Tibial nerve (tissue), 4 donors: Measurements from ENCODE around the gene PCDHGB7. TPM values are rescaled to one million over a fixed set of nuclear protein-coding genes. Genes with fewer than 3 reads are reported as not detected.
"Not testable (repeated sequence)": the region's sequence is repeated elsewhere in the genome, so short reads cannot be mapped to it uniquely, and the experiment has no call there.

Experiments used
- DNase-seq, 2 donors: peaks; one replicate each; pipeline ENCODE4 v3.0.0-alpha.2; 2019; ENCODE audit warnings: low spot score in 2 of 2
- H3K27ac ChIP-seq, 4 donors: fragments of 200-600 bp; sonication (generic) in 3 of 4; one replicate each; pipeline ENCODE4 v1.5.1; 2017 to 2019; ENCODE audit warnings: mild to moderate bottlenecking in 1 of 4
- H3K27me3 ChIP-seq, 2 donors: fragments of 200-600 bp; sonication (generic) in 1 of 2; one replicate each; pipeline versions ENCODE4 v1.5.1 to v1.6.0; 2017 to 2019
- H3K36me3 ChIP-seq, 3 donors: fragments of 200-600 bp; sonication (generic); one replicate each; pipeline ENCODE4 v1.5.1; 2018 to 2019
- H3K4me1 ChIP-seq, 4 donors: fragments of 200-600 bp; sonication (generic) in 3 of 4; one replicate each; pipeline ENCODE4 v1.5.1; 2017 to 2019
- H3K4me3 ChIP-seq, 4 donors: fragments of 200-600 bp; sonication (generic) in 3 of 4; one replicate each; pipeline ENCODE4 v1.5.1; 2017 to 2019; ENCODE audit warnings: mild to moderate bottlenecking in 1 of 4, moderate library complexity in 1 of 4
- H3K9me3 ChIP-seq, 4 donors: fragments of 200-600 bp; sonication (generic) in 3 of 4; one replicate each; pipeline ENCODE4 v1.5.1; 2017 to 2019
- CTCF ChIP-seq, 5 experiments: fragments of 200-600 bp in 3 of 5; fragments of 450-650 bp in 2 of 5; sonication (generic) in 3 of 5; IDR thresholded peaks; one replicate each; pipeline ENCODE4 v1.5.1; 2016 to 2019; ENCODE audit warnings: antibody characterized with exemption in 5 of 5, mild to moderate bottlenecking in 3 of 5, moderate library complexity in 2 of 5
- EP300 ChIP-seq, 2 donors: sonication (generic); formaldehyde crosslinking; IDR thresholded peaks; one replicate each; pipeline ENCODE4 v1.6.1; 2017; ENCODE audit warnings: antibody characterized with exemption in 2 of 2, mild to moderate bottlenecking in 1 of 2
- POLR2A ChIP-seq, 2 donors: fragments of 450-650 bp; IDR thresholded peaks; one replicate each; pipeline ENCODE4 v1.6.1; 2017; ENCODE audit warnings: antibody characterized with exemption in 2 of 2, mild to moderate bottlenecking in 2 of 2, moderate library complexity in 2 of 2
- WGBS, 2 donors: methylation state at CpG; one replicate each; pipeline ENCODE4 v1.1.5; 2018; 5-methylcytosine and 5-hydroxymethylcytosine counted together
- total RNA-seq, 4 donors: library from RNA; depleted of rRNA; stranded (reverse); fragments of >200 nt; gene quantifications; one replicate each; pipeline ENCODE4 v1.1.0, GENCODE V29; 2016

The PCDHGB7 gene
- total RNA-seq, 4 donors from 2014 or later = 14.6 to 19.2 (median 18.0) TPM

- H3K4me1 ChIP-seq = no peaks in the 10 kb centered on the region
- TF ChIP-seq CTCF (IDR thresholded peaks at IDR 0.05) (no peak), EP300 (IDR thresholded peaks at IDR 0.05) (no peak), POLR2A (IDR thresholded peaks at IDR 0.05) (no peak)
- H3K27ac ChIP-seq = no peak overlapping the region
- H3K27me3 ChIP-seq = no peaks in the 10 kb centered on the region
- H3K4me3 ChIP-seq = no peak overlapping the region
- 44 to 47% methylated on average over 38 to 52 of the region's 53 CpGs for WGBS, 2 donors
- no peak for DNase-seq
- peaks cover 0 to 28% (median 0%) of the 10 kb centered on the region in 3 donors for H3K36me3 ChIP-seq
- H3K9me3 ChIP-seq = peaks cover 6 to 100% (median 59%) of the 10 kb centered on the region in 4 donors
Measured at GRCh38 chr5:141427783-141428426, 10.4 kb downstream of the PCDHGB7 start.

- H3K36me3 ChIP-seq = peaks cover 0 to 23% (median 0%) of the 10 kb centered on the region in 3 donors
- TF ChIP-seq POLR2A (IDR thresholded peaks at IDR 0.05) (no peak), CTCF (IDR thresholded peaks at IDR 0.05) (peak in 1 of 5 experiments; percentile 15), EP300 (IDR thresholded peaks at IDR 0.05) (no peak)
- peak in 1 of 2 donors; percentile 38 for DNase-seq
- H3K27ac ChIP-seq = no peak within 1 kb of the TSS
- H3K27me3 ChIP-seq = no peaks in the 10 kb centered on the region
- H3K4me1 ChIP-seq = no peaks in the 10 kb centered on the region
- peak within 1 kb of the TSS in 2 of 4 donors; percentile 15 to 41 for H3K4me3 ChIP-seq
- H3K9me3 ChIP-seq = peaks cover 6 to 100% (median 54%) of the 10 kb centered on the region in 4 donors
- WGBS, 2 donors = 15 to 23% methylated on average over 33 of the region's 33 CpGs
Measured at GRCh38 chr5:141430332-141431113, 13.0 kb downstream of the PCDHGB7 start, which contains the start of gene PCDHGA12. PCDHGA12 (plus strand) TSS chr5:141430507; CDS start chr5:141430760, 253 bp downstream.

- WGBS, 2 donors = 14 to 17% methylated on average over 19 to 37 of the region's 37 CpGs
- DNase-seq = no peak
- Histone ChIP-seq H3K36me3 (peaks cover 0 to 17% (median 0%) of the 10 kb centered on the region in 3 donors), H3K27me3 (no peaks in the 10 kb centered on the region), H3K4me3 (peak overlapping the region in 2 of 4 donors; percentile 15 to 41), H3K27ac (no peak overlapping the region), H3K4me1 (no peaks in the 10 kb centered on the region), H3K9me3 (peaks cover 6 to 100% (median 51%) of the 10 kb centered on the region in 4 donors)
- TF ChIP-seq EP300 (IDR thresholded peaks at IDR 0.05) = no peak
- TF ChIP-seq CTCF (IDR thresholded peaks at IDR 0.05) = no peak
- TF ChIP-seq POLR2A (IDR thresholded peaks at IDR 0.05) = no peak
Measured at GRCh38 chr5:141431286-141431685, 13.8 kb downstream of the PCDHGB7 start.

GRCh38 chr5:141432308-141432707 is 14.8 kb downstream of the PCDHGB7 start:
- H3K36me3 ChIP-seq = peaks cover 0 to 12% (median 0%) of the 10 kb centered on the region in 3 donors
- not testable (repeated sequence) for H3K4me3 ChIP-seq, DNase-seq, H3K27ac ChIP-seq, H3K4me1 ChIP-seq, H3K27me3 ChIP-seq
- 42 to 48% methylated on average over 12 to 22 of the region's 38 CpGs for WGBS, 2 donors
- peaks cover 3 to 100% (median 50%) of the 10 kb centered on the region in 4 donors for H3K9me3 ChIP-seq

- DNase-seq, H3K4me3 ChIP-seq, H3K4me1 ChIP-seq, H3K27ac ChIP-seq, H3K27me3 ChIP-seq: not testable (repeated sequence)
- Histone ChIP-seq H3K36me3 (peaks cover 0 to 12% (median 0%) of the 10 kb centered on the region in 3 donors), H3K9me3 (peaks cover 0 to 100% (median 50%) of the 10 kb centered on the region in 4 donors)
- WGBS, 2 donors = 26 to 35% methylated on average over 19 to 29 of the region's 29 CpGs
Measured at GRCh38 chr5:141432726-141433125, 15.2 kb downstream of the PCDHGB7 start.

GRCh38 chr5:141434006-141434405 is 16.5 kb downstream of the PCDHGB7 start:
- DNase-seq = no peak

More at GRCh38 chr5:141434006-141434405, 16.5 kb downstream of the PCDHGB7 start:
- Histone ChIP-seq H3K4me1 (no peaks in the 10 kb centered on the region), H3K27ac (no peak overlapping the region), H3K36me3 (peaks cover 0 to 16% (median 0%) of the 10 kb centered on the region in 3 donors), H3K27me3 (no peaks in the 10 kb centered on the region), H3K4me3 (no peak overlapping the region), H3K9me3 (peaks cover 0 to 98% (median 46%) of the 10 kb centered on the region in 4 donors)
- TF ChIP-seq POLR2A (IDR thresholded peaks at IDR 0.05) (no peak), EP300 (IDR thresholded peaks at IDR 0.05) (no peak), CTCF (IDR thresholded peaks at IDR 0.05) (no peak)
- WGBS, 2 donors = 82 to 97% methylated on average over 2 of the region's 2 CpGs
